ENCODE results near the gene TUBB3.
"Not testable (repeated sequence)": the region's sequence is repeated elsewhere in the genome, so short reads cannot be mapped to it uniquely, and the experiment has no call there.

Gene TUBB3

GRCh38 chr16:89912627-89913026 is 10.5 kb upstream of the TUBB3 start:
- no peak overlapping the region for H3K4me3 ChIP-seq (replicated peaks in 1 of 2; ENCODE audit: low read depth in 2 of 2, low read length in 2 of 2)
- no peak for TF ChIP-seq CTCF (IDR thresholded peaks at IDR 0.05; ENCODE audit: low read depth, low read length)
- DNase-seq (ENCODE audit: low read depth in 2 of 2) = no peak

- no peak for TF ChIP-seq CTCF (IDR thresholded peaks at IDR 0.05; ENCODE audit: low read depth, low read length)
- DNase-seq (ENCODE audit: low read depth in 2 of 2) = no peak
- no peak overlapping the region for H3K4me3 ChIP-seq (replicated peaks in 1 of 2; ENCODE audit: low read depth in 2 of 2, low read length in 2 of 2)
Measured at GRCh38 chr16:89913408-89914387, 9.4 kb upstream of the TUBB3 start.

- not testable (repeated sequence) for DNase-seq (ENCODE audit: low read depth in 2 of 2); H3K4me3 ChIP-seq (replicated peaks in 1 of 2; ENCODE audit: low read depth in 2 of 2, low read length in 2 of 2)
Measured at GRCh38 chr16:89914642-89915285, 8.4 kb upstream of the TUBB3 start.

GRCh38 chr16:89915303-89916232 is 7.6 kb upstream of the TUBB3 start:
- no peak for TF ChIP-seq CTCF (IDR thresholded peaks at IDR 0.05; ENCODE audit: low read depth, low read length)
- no peak overlapping the region for H3K4me3 ChIP-seq (replicated peaks in 1 of 2; ENCODE audit: low read depth in 2 of 2, low read length in 2 of 2)
- no peak for DNase-seq (ENCODE audit: low read depth in 2 of 2)

GRCh38 chr16:89917773-89918452 is 5.2 kb upstream of the TUBB3 start:
- peak overlapping the region; percentile 36 to 44 for H3K4me3 ChIP-seq (replicated peaks in 1 of 2; ENCODE audit: low read depth in 2 of 2, low read length in 2 of 2)
- TF ChIP-seq CTCF (IDR thresholded peaks at IDR 0.05; ENCODE audit: low read depth, low read length) = no peak
- peak; percentile 74 to 96 for DNase-seq (ENCODE audit: low read depth in 2 of 2)

GRCh38 chr16:89918453-89919347 is 4.4 kb upstream of the TUBB3 start, which contains the start of gene MC1R:
Gene MC1R (plus strand): TSS chr16:89918862. CDS start chr16:89919259, 397 bp downstream.
- DNase-seq (ENCODE audit: low read depth in 2 of 2) = peak; percentile 45 to 66
- H3K4me3 ChIP-seq (replicated peaks in 1 of 2; ENCODE audit: low read depth in 2 of 2, low read length in 2 of 2) = peak within 1 kb of the TSS; percentile 36 to 44
- TF ChIP-seq CTCF (IDR thresholded peaks at IDR 0.05; ENCODE audit: low read depth, low read length) = peak; percentile 67
